Hematopoietic multipotent progenitor cell treated with erythropoietin and hydrocortisone succinate and interleukin-3 and kit ligand, for 8 days (in vitro differentiated cells): ENCODE results near the gene YAF2.

Source experiments
- DNase-seq: peaks from one replicate; pipeline ENCODE4 v3.0.0-alpha.2; 2015

Gene YAF2, protein sequence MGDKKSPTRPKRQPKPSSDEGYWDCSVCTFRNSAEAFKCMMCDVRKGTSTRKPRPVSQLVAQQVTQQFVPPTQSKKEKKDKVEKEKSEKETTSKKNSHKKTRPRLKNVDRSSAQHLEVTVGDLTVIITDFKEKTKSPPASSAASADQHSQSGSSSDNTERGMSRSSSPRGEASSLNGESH

DNA sequence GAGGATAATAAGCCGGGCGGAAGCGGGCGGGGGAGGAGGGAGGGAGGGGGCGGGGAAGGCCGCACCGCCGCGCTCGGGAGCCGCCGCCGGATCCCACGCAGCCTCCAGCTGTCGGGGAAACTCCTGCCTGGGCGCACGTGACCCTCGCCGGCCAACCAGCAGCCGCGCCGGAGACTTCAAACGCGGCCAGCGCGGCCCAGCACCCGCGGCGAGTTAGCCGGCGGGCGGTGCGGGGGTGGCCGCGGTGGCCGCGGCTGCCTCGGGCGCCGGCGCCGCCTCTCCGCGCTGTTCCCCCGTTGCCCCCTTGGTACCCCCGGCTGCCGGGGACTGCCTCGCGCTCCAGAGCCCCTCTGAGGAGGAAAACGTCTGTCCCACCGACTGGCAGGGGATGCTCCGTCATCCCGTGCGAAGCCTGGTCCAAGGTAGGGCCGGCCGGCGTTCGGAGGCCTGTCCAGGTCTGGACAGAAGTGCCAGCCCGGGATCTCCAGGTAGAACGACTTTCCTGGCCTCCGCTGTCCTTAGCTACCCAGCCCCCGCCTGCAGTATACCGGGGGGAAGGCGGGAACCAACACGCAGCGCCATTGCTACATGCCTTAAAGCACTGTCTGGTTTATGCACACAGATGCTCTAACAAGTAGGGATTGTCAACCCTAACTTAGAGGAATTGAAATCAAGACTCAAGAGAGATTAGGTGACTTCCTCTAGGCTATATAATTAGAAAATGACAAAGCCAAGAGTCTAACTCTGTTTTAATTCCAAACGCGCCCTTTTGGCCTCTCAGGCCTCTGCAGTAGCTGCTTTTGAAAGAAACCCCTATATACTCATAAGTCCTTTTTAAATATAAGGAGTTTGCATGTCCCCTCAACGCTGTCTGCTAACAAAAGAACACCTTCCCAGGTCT is at the start of gene YAF2:
TSS of gene YAF2 (minus strand) at position 9 of the 901 bp plus-strand sequence. CDS start 68 bp downstream, outside the sequence.
- peak; percentile 85 for DNase-seq

GRCh38 chr12:42286741-42287140 is 48.7 kb upstream of the YAF2 start:
- DNase-seq = no peak

DNA sequence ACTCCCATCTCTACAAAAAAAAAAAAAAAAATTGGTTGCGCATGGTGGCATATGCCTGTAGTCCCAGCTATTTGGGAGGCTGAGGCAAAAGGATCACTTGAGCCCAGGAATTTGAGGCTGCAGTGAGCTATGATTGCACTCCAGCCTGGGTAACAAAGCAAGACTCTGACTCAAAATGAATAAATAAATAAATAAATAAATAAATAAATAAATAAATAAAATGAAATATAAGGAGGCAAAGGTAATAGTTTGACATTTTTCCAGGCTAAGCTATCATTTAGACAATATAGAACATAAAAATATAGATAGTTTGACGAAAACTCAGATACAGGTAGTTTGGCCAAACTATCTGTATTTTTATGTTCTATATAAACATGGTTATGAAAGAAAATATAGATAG is 47.4 kb upstream of the YAF2 start:
- DNase-seq = no peak

DNA sequence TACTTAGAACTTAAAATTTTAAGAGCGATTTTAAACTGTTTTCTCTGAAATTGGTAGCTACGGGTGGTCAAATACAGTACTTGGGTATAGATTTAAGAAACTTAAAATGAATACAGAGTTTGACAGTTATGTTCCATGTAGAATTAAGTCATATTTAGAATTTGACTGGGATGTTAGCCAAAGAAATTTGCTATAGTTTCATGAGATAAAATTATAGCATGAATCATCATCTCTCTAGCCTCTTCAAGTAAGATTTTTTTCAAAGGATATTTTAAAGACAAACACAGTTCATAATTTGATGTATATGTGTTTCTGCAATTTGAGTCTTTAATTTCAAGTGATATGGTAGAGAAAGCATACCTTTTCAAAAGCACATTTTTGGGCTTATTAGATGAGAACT is 46.8 kb upstream of the YAF2 start:
- DNase-seq = peak; percentile 12

DNA sequence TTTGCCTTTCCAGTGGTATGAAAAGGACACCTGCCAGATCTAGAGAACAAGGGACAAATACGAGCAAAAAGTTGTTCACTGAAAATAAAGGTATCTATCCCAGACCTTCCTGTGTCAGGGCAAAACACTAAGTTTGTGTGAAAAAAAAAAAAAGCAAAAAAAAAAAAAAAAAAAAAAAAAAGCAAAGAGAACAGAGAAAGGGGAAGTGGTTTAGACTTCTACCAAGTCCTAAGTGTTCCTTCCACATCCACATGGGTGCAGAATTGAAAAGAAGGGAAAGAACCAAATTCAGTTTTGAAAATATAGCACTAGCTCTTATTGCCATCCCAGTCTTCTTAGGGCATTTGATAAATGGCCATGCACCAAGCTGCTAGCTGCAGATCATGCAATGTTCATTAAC is 46.1 kb upstream of the YAF2 start:
- no peak for DNase-seq

GRCh38 chr12:42283739-42284138 is 45.7 kb upstream of the YAF2 start:
- no peak for DNase-seq

DNA sequence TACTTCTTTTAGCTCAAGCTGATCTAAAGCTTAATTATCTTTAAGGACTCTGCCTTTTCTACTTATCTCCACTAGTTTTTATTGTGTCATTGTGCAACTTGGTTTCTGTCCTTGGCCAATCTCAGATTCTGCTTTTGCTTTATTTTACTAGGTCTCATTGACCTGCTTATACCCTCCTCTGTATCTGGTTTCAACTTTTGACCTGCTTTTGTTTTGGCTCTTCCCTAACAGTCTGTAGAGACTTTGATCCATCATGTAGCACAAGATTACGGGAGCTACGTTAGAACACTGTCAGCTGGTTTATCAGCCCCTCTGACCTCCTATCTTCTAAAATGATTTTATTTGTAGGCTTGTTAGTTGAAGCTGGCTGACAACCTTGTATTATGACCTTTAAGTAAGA is 44.2 kb upstream of the YAF2 start:
- DNase-seq = no peak

DNA sequence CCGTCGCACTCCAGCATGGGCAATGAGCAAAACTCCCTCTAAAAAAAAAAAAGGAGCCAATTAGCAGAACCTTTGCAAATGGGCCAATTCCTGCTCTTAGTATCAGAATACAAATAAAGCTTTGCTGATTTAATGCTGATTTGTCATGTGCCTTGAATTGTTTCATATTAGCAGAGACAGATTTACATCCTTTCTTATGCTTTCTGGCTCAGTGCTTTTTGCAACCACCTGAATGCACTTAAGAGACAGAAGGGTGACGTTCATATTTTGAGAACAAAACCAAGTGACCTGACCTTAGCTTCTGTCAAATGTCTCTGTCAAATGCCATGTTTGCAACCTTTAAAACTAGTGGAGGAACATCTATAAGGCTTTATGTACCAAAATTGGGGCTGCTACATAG is 43.8 kb upstream of the YAF2 start:
- no peak for DNase-seq

GRCh38 chr12:42281278-42281677 is 43.2 kb upstream of the YAF2 start:
- no peak for DNase-seq

GRCh38 chr12:42278128-42278510 is 40.1 kb upstream of the YAF2 start:
- DNase-seq = no peak

- no peak for DNase-seq
Measured at GRCh38 chr12:42277396-42278127, 39.5 kb upstream of the YAF2 start.

DNA sequence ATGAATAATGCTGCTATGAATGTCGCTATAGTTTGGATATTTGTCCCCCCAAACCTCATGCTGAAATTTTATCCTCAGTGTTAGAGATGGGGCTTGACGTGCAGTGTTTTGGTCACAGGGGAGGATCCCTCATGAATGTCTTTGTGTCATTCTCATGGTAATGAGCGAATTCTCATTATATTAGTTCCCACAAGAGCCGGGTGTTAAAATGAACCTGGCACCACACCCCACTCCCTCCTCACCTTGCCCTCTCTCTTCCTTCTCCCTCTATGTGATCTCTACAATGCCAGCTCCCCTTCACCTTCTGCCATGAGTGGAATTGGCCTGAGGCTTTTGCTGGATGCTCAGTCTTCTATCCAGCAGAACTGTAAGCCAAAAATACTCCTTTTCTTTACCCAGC is 37.5 kb upstream of the YAF2 start:
- no peak for DNase-seq

DNA sequence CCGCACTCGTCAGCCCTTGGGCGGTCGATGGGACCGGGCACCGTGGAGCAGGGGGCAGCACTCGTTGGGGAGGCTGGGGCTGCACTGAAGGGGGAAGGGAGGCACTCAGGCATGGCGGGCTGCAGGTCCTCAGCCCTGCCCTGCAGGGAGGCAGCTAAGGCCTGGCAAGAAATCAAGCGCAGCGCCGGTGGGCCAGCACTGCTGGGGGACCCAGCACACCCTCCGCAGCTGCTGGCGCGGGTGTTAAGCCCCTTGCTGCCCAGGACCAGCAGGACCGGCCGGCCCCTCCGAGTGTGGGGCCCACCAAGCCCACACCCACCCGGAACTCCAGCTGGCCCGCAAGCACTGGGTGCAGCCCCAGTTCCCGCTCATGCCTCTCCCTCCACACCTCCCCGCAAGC is 35.7 kb upstream of the YAF2 start:
- DNase-seq = no peak

DNA sequence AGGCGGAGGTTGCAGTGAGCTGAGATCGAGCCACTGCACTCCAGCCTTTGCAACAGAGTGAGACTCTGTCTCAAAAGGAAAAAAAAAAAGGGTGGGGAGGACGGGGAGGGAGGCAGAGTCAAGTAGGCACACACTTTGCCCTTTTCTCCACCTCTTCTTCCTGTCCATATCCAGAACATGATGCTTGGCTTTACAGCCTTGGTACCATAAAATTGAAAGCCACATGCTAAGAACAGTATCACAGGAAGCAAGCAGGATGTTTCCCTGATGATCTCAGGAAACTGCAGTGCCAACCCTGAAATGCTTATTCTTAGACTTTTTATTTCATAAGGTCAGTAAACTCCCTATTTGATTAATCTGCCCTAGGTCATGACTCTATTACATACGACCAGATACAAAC is 32.5 kb upstream of the YAF2 start:
- DNase-seq = no peak

GRCh38 chr12:42267413-42268190 is 29.6 kb upstream of the YAF2 start:
- no peak for DNase-seq

- no peak for DNase-seq
Measured at GRCh38 chr12:42266579-42267230, 28.7 kb upstream of the YAF2 start.

GRCh38 chr12:42262271-42262670 is 24.2 kb upstream of the YAF2 start:
- DNase-seq = no peak

DNA sequence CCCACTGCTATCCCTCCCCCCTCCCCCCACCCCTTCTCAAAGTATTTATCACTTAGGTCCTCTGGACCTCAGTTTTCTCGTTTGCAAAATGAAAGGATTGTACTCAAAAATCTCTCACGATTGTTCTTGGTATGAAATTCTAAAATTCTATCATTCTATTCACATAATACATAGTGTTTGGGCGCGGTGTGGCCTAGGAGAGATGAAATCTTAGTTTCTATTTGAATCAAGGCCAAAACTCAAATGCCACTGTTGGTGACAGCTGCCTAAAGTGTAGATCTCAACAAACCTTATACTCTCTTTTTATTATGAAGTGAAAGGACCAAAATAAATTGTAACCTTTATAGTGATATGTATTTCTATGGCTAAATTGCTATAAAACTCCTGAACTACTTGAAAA is 23.7 kb upstream of the YAF2 start:
- no peak for DNase-seq

GRCh38 chr12:42260518-42260917 is 22.5 kb upstream of the YAF2 start:
- DNase-seq = no peak

- DNase-seq = no peak
Measured at GRCh38 chr12:42259699-42260098, 21.7 kb upstream of the YAF2 start.

DNA sequence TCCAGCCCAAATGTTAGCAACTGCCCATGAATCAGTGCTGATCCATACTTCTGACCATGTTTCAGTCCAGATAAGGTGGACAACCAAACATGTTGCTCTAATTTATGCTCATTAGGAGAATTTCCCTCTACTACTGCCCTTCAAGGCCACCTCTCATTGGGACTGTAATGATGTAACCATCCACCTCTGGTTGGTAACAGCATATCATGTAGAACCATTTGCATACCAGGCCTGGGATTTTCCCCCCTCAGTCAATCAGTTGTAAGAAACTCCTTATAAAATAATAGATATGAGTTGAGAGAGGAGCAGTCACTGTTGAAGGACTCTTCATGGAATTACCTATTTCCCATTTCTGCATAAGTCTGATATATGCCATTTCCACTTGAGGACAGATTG is 17.8 kb upstream of the YAF2 start:
- no peak for DNase-seq

- no peak for DNase-seq
Measured at GRCh38 chr12:42255221-42255865, 17.3 kb upstream of the YAF2 start.
